Stimulated activated CD8-positive, alpha-beta memory T cell treated with anti-CD3 and anti-CD28 coated beads, Interleukin-4, amount 100 ng/mL, for 24 hours (primary cell): ENCODE measurements around the gene MVB12B.

ENCODE experiments used
- DNase-seq: peaks from one replicate; pipeline ENCODE4 v3.0.0-alpha.2; 2020; ENCODE audit warnings: low read depth

Gene MVB12B

DNA sequence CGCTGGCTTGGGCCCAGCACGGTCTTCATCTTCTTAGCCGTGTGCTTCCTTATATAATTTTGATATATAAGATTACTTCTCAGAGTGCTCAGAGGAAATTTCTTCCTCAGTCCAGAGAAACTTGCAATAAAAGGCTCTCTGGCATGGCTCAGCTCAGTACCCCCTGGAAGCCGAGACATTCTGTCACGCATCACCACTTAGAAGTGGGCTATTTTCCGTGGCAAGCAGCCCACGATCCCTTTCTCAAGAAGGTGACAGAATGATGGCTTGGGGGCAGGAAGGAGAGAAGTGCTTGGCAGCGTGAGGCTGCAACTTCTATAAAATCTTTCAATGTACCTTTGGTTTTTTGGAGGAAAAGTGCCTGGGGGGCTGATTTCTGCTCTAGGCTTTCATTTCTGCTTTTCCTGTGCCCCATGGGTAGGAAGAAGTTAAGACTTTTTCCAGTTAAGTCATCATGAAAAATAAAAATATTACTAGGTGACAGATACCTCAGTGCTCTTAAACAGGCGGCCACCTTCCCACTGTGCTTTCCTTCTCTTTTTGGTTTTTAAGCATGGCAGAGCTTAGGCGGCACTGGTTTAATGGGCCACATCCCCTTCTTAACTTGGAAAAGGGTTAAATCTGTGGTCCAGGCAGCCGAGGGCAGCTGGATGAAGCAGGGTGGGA, 104.6 kb downstream of the MVB12B start:
- no peak for DNase-seq

DNA sequence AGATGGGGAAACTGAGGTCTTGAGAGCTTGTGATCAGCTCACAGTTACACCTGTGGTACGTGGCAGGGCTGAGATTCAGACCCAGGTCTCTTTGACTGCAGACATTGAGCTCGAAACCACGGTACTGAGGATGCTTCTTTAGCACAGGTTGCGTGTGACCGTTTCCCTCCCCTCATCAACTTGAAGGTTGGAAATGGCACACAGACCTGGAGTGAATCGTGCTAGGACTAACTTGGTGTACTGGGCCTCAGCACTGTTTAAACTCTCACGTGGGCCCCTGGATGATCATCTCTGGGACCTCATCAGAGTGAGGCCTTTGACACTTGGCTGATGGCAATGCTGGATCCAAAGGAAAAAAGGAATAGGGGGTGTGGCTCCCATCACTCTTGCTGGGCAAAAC, 106.0 kb downstream of the MVB12B start:
- DNase-seq = no peak

DNA sequence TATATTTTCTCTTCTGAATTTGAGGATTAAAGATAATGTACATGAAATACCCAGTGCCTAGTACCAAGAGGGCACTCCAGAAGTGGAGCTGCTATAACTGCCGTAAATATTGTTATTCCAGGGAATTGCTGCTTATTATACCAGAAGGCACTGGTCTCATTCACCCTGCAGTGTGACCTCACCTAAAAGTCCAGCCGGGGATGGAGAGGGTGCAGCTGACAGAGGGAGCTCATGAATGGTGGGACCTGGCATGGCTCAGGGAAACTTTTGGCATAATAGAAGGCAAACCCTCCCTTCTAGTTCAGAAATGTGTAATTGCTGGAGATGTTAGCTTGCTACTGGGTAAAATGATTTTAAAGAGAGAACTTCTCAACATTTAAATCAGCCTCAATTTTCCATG, 108.5 kb downstream of the MVB12B start:
- DNase-seq = no peak

DNA sequence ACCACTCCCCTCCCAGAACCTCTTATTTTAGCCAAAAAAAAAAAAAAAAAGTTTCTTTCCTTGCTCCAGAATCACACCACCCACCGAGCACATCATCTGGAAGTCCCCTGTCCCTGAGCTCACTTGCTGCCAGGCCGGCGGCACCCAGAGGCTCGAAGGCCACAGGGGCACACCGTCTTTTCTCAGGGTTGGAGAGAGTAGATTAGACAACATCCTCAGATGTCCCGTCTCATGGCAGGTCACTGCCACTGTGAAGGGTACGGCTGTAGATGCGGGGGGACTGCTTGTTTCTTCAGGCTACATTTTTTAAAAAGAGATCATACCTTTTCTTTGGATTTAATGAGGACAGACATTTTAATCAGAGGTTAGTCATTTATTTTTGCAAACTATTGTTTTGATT, 109.0 kb downstream of the MVB12B start:
- DNase-seq = no peak

- no peak for DNase-seq
Observed at GRCh38 chr9:126436545-126437267, 110.1 kb downstream of the MVB12B start.

- no peak for DNase-seq
Observed at GRCh38 chr9:126437268-126437666, 110.6 kb downstream of the MVB12B start.

DNA sequence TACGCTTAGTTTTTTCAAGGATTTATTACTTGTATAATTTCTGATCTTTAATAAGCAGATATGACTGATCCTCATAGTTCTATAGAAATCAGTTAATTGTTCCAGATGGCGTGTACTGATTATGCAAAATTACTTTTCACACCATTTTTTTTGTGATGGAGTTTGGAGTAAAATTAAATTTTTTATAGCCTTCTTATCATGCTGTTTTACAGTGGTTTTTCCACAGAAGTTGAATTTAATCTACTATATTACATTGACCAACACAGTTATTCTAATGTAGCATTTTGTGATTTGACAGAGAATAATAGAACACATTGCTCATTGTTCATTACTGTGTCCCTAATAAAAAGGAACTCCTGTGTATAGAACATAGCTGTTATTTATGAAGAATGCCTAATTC, 111.1 kb downstream of the MVB12B start:
- no peak for DNase-seq

DNA sequence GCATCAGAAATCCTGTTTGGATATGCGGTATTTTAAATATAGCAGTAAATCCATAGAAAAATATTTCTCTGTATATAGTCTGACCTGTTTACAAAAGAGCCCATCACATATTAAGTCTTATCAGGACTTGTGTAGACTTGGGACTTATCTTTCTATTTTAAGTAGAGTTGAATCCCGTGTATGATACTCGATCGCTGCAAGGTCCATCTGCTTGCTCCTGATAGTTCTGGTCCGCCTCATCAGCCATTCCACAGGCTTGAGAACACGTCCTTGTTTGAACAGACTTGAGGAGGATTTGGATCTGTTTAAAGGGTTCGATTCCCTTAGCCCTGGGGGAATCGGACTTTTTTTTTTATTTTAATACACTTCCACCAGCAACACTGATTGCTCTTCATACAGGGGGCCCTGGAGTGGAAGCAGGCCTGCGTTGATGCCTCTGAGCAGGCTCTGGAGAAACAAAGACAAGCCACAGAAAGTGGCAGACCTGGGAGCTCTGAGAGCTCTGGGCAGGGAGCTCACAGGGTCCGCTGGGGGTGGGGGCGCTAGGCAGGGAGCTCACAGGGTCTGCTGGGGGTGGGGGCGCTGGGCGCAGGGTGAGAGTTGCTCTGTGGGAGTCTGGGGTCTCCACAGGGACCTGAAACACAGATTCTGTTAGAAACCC, 112.2 kb downstream of the MVB12B start:
- no peak for DNase-seq

DNA sequence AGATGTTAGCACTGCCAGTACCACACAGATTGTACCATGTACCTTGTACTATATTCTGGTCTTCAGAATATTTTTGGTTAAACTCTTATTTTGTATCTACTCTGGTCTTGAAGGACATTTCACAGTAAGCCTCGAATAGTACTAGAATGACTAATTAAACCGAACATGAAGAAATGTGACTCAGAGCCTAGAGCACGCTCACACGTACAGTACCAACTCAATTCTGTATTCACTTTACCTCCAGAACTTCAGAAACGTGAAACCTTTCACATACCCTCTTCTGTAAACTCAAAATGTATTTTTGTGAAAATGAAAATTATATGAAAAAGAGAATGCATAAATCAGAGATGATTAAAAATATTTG, 112.8 kb downstream of the MVB12B start:
- DNase-seq = no peak

DNA sequence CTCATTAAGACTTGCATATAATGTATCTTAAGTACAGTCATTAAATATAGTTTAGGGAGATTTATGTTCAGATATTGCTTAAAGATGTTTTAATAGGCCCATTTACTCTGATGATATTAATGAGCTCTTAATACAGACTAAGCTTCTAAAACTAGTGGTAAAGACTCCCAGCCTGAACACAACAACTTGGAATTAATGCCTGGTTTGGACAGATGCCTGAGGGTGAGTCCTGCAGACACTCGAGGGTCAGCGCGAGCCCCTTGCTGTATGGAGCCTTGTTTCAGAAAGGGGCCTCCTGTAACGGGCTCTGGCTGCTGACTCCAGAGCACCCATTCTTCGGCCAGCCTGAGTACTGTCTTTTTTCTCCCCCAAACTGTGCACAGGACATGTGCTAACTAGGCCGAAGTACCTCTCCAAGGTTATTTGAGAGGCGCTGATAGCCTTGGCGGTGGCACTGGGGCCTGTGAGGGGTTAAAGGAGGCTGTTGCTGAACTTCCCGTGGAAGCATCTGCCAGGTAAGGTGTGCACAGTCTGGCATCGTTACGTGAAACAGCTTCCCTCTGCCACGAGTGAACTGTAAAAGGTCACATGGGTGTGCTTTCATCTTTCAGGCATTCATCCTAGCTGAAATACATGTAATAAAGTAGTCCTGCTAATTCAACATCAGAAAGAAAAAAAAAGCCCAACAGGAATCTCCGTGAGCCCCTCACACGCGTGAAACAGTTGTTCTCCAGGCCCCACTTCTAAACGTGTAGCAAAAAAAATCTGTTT, 113.4 kb downstream of the MVB12B start:
- no peak for DNase-seq

DNA sequence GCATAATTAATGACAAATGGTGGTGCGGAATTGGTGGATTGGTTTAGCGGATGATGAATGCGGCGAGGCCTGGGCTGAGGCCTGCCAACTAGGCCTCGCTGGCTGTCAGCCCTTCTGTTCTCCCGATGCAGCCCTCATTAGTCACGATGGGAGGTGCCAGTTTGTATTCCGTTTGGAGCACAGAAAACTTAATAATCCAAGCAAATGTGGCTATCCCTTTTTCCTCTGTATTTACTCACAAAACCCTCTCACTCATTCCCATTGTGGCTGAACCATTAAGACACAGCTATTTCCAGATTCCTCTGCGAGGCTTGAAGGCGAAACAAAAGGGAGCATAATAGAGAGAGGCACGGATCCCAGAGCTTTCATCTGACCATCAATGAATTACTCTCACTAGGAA, 114.3 kb downstream of the MVB12B start:
- DNase-seq = no peak

DNA sequence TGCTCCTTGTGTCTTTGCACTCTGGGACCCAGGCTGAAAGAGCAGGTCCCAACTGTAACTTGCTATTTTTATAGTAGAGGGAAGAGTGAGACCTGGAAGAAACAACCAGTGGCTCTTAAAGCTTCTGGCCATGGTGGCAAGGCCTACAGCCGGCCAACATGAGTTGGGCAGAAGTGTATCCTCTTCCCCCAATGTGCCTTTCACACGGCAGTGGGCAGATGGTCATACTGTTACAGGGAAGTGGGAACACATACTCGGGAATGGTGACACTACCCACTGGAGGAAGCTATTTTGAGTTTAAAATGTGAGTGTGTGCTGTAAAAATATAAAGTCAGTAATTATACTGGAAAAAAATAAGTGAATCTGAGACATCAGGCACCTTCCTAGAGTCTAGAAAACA, 116.0 kb downstream of the MVB12B start:
- no peak for DNase-seq

- no peak for DNase-seq
Observed at GRCh38 chr9:126443144-126443543, 116.5 kb downstream of the MVB12B start.

DNA sequence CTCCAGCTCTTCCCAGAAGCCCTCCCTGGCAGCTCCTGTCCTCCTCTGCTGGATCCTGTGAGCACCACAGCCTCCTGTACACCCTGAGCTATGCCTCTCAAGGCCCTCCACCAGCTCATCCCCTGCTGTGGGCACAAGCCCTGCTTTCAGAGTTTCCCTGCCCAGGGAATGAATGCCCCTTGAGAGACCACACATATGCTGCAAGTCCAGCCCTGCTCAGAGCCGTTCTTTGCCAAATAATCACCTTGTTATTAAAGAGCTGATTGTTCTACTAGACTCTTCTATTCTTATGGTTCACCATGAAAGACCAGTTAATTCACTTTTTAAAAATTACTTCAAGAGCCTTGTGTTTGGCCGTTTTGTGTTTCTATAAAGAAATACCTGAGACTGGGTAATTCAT, 121.5 kb downstream of the MVB12B start:
- no peak for DNase-seq

DNA sequence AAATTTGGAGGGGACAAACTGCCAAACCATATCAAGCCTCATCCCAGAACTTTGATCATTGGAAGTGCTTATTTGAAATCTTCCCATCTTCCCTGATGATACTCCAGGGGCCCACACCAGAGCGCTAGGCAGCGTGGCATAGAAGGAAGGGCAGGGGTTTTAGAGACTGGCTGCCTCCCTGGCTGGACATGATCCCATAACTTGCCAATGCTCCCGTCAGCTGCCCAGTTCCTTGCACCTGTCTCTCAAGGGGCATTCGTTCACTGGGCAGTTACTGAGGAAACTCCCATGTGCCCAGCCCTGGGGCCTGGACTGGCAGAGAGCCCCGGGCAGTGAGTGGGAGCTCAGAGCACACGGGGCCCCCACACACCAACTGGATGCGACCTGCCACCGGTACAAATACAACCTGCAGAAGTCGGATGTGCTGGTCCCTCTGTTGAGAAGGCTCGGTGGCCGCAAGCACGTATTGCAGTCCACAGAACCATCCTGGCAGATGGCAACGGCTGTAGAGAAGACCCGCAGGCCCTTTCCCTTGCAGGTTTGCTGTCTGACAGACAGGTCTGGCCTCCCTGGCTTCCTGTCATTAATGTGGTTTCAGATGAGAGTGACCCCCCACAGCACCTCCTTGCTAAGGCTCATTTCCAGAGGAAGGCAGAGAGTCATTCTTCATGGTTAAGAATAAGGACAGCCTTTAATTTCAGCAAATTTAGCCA, 122.4 kb downstream of the MVB12B start:
- no peak for DNase-seq

- no peak for DNase-seq
Observed at GRCh38 chr9:126449725-126450667, 123.4 kb downstream of the MVB12B start.

DNA sequence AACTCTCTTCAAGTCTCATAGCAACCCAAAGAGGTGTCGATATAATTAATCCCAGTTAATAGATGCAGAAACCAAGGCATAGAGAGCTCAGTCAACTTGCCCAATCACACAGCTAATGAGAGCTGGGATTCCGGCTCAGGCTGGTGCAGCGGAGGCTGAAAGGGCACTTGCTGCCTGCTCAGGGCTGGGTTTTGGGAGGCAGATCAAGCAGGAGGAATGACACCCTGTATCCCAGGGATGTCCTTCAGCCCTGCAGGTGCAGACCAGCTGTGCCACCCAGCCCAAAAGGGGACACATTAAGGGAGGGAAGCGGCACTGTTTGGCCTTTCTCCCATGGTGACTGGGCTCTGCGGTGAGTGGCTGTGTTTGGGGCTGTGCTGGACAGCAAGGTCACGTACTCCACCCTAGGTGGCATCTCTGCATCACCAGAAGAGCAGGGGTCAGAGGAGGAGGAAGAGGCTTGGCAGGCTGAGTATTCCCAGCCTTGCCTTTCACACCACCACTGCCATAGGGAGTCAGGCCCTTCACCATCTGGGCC, 124.1 kb downstream of the MVB12B start:
- no peak for DNase-seq

- DNase-seq = no peak
Observed at GRCh38 chr9:126451316-126451885, 124.8 kb downstream of the MVB12B start.

GRCh38 chr9:126452106-126452505, 125.5 kb downstream of the MVB12B start:
- DNase-seq = no peak
